Measurements from ENCODE around the gene JARID2. TPM values are rescaled to one million over a fixed set of nuclear protein-coding genes. Genes with fewer than 3 reads are reported as not detected.

The JARID2 gene
- total and polyA plus RNA-seq, 9 of the 15 experiments (the other 6 are each of a cell fraction or from before 2014, with no cell fraction given) = 5.0 to 29.0 (median 15.6) TPM

DNA sequence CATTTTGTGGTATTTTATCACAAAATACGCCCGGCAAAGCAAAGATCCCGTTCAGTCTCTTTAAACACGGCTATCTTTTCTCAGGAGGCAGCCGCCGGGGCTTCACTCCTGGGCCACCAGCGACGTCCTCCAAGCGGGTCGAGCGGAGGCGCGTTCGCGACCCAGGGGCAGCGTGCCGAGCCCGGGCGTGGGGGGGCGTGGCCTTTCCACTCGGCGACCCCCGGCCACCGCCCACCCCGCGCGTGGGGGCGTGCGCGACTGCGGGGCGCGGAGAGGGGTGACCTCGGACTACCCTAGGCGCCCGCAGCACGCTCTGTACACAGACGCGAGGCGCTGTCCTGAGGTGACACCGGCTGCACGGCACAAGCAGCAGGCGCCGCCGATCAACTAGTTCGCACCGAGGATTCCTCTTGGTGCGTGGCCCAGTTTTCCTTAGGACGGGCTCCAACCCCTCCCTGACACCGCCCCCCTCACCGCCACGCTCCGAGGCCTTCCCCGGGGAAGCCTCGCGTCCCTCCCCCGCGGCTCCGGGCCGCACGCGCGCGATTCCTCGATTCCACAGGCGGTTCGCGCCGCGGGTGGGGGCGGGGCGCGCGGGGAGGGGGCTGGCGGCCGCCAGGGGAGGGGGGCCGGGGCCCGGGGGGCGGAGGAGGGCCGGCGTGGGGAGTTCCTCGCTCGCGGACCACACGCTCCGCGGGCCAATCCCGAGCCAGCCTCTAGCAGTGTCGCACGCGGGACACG is 1.1 kb upstream of the JARID2 start (continued):
- TF ChIP-seq, protein P1, sequence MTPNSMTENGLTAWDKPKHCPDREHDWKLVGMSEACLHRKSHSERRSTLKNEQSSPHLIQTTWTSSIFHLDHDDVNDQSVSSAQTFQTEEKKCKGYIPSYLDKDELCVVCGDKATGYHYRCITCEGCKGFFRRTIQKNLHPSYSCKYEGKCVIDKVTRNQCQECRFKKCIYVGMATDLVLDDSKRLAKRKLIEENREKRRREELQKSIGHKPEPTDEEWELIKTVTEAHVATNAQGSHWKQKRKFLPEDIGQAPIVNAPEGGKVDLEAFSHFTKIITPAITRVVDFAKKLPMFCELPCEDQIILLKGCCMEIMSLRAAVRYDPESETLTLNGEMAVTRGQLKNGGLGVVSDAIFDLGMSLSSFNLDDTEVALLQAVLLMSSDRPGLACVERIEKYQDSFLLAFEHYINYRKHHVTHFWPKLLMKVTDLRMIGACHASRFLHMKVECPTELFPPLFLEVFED (CRISPR knock-in tag; conservative IDR thresholded peaks at IDR 0.05) = 0 out of 2 replicates have a peak, but pooled peaks have one; percentile 51
- TF ChIP-seq BACH1 (tag; IDR thresholded peaks at IDR 0.05) (peak; percentile 20; the same call in 1 of the 2 replicates), TARDBP (IDR thresholded peaks at IDR 0.05) (peak; percentile 75), SRSF9 (IDR thresholded peaks at IDR 0.05; ENCODE audit: borderline replicate concordance, low read depth, low read length) (no peak), LEF1 (IDR thresholded peaks at IDR 0.05) (no peak), ASH1L (IDR thresholded peaks at IDR 0.05; ENCODE audit: borderline replicate concordance, low read depth, partially characterized antibody) (no peak)
- TF ChIP-seq, protein P2, sequence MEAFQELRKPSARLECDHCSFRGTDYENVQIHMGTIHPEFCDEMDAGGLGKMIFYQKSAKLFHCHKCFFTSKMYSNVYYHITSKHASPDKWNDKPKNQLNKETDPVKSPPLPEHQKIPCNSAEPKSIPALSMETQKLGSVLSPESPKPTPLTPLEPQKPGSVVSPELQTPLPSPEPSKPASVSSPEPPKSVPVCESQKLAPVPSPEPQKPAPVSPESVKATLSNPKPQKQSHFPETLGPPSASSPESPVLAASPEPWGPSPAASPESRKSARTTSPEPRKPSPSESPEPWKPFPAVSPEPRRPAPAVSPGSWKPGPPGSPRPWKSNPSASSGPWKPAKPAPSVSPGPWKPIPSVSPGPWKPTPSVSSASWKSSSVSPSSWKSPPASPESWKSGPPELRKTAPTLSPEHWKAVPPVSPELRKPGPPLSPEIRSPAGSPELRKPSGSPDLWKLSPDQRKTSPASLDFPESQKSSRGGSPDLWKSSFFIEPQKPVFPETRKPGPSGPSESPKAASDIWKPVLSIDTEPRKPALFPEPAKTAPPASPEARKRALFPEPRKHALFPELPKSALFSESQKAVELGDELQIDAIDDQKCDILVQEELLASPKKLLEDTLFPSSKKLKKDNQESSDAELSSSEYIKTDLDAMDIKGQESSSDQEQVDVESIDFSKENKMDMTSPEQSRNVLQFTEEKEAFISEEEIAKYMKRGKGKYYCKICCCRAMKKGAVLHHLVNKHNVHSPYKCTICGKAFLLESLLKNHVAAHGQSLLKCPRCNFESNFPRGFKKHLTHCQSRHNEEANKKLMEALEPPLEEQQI (IDR thresholded peaks at IDR 0.05) = no peak
- TF ChIP-seq, protein P3, sequence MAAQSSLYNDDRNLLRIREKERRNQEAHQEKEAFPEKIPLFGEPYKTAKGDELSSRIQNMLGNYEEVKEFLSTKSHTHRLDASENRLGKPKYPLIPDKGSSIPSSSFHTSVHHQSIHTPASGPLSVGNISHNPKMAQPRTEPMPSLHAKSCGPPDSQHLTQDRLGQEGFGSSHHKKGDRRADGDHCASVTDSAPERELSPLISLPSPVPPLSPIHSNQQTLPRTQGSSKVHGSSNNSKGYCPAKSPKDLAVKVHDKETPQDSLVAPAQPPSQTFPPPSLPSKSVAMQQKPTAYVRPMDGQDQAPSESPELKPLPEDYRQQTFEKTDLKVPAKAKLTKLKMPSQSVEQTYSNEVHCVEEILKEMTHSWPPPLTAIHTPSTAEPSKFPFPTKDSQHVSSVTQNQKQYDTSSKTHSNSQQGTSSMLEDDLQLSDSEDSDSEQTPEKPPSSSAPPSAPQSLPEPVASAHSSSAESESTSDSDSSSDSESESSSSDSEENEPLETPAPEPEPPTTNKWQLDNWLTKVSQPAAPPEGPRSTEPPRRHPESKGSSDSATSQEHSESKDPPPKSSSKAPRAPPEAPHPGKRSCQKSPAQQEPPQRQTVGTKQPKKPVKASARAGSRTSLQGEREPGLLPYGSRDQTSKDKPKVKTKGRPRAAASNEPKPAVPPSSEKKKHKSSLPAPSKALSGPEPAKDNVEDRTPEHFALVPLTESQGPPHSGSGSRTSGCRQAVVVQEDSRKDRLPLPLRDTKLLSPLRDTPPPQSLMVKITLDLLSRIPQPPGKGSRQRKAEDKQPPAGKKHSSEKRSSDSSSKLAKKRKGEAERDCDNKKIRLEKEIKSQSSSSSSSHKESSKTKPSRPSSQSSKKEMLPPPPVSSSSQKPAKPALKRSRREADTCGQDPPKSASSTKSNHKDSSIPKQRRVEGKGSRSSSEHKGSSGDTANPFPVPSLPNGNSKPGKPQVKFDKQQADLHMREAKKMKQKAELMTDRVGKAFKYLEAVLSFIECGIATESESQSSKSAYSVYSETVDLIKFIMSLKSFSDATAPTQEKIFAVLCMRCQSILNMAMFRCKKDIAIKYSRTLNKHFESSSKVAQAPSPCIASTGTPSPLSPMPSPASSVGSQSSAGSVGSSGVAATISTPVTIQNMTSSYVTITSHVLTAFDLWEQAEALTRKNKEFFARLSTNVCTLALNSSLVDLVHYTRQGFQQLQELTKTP (IDR thresholded peaks at IDR 0.05; ENCODE audit: low read depth in 1 of 2, partially characterized antibody in 2 of 2) = no peak
- TF ChIP-seq, protein P4, sequence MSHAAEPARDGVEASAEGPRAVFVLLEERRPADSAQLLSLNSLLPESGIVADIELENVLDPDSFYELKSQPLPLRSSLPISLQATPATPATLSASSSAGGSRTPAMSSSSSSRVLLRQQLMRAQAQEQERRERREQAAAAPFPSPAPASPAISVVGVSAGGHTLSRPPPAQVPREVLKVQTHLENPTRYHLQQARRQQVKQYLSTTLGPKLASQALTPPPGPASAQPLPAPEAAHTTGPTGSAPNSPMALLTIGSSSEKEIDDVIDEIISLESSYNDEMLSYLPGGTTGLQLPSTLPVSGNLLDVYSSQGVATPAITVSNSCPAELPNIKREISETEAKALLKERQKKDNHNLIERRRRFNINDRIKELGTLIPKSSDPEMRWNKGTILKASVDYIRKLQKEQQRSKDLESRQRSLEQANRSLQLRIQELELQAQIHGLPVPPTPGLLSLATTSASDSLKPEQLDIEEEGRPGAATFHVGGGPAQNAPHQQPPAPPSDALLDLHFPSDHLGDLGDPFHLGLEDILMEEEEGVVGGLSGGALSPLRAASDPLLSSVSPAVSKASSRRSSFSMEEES (CRISPR knock-in tag; IDR thresholded peaks at IDR 0.05) = no peak
- TF ChIP-seq, protein P5, sequence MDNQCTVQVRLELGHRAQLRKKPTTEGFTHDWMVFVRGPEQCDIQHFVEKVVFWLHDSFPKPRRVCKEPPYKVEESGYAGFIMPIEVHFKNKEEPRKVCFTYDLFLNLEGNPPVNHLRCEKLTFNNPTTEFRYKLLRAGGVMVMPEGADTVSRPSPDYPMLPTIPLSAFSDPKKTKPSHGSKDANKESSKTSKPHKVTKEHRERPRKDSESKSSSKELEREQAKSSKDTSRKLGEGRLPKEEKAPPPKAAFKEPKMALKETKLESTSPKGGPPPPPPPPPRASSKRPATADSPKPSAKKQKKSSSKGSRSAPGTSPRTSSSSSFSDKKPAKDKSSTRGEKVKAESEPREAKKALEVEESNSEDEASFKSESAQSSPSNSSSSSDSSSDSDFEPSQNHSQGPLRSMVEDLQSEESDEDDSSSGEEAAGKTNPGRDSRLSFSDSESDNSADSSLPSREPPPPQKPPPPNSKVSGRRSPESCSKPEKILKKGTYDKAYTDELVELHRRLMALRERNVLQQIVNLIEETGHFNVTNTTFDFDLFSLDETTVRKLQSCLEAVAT (IDR thresholded peaks at IDR 0.05) = peak in 1 of 2 experiments; percentile 16; a peak in 1 of 4 replicates

Data from K562 (cell line).